IPS DF 6.9 (cell line): ENCODE data around the gene RPA1.
"Not testable (repeated sequence)": the region's sequence is repeated elsewhere in the genome, so short reads cannot be mapped to it uniquely, and the experiment has no call there.

Experiments used
- DNase-seq: peaks from one replicate; pipeline ENCODE4 v3.0.0-alpha.2; 2013; ENCODE audit warnings: low read depth, low spot score
- H3K27ac ChIP-seq: one replicate; pipeline ENCODE4 v1.5.1; 2013; ENCODE audit warnings: low read length, control low read depth
- H3K27me3 ChIP-seq: 2 replicates; pipeline ENCODE4 v1.6.1; 2013; ENCODE audit warnings: mild to moderate bottlenecking, low read length; ENCODE audit not compliant: control insufficient read depth, insufficient read depth
- H3K36me3 ChIP-seq: 2 replicates; pipeline ENCODE4 v1.6.1; 2013; ENCODE audit warnings: low read length; ENCODE audit not compliant: control insufficient read depth, insufficient read depth
- H3K4me1 ChIP-seq: 2 replicates; pipeline ENCODE4 v1.6.1; 2013; ENCODE audit warnings: low read length; ENCODE audit not compliant: control insufficient read depth, insufficient read depth
- H3K4me3 ChIP-seq: 2 replicates; pipeline ENCODE4 v1.5.1; 2013; ENCODE audit warnings: mild to moderate bottlenecking, low read length
- H3K9me3 ChIP-seq: 2 replicates; pipeline ENCODE4 v1.6.1; 2013; ENCODE audit warnings: low read length, inconsistent platforms; ENCODE audit not compliant: control insufficient read depth, insufficient read depth
- WGBS: extraction: QIAGEN DNeasy Blood & Tissue Kit; methylation state at CpG from one replicate; pipeline ENCODE4 v1.1.7; 2013; ENCODE audit warnings: mixed read lengths, missing lambda C conversion rate; ENCODE audit not compliant: insufficient read length, insufficient coverage; 5-methylcytosine and 5-hydroxymethylcytosine counted together

Gene RPA1

GRCh38 chr17:1793447-1793806, 36.4 kb upstream of the RPA1 start:
- H3K27ac ChIP-seq, result no peak overlapping the region
- H3K4me3 ChIP-seq, result no peak overlapping the region
- H3K36me3 ChIP-seq, result no peaks in the 10 kb centered on the region
- H3K27me3 ChIP-seq, result no peaks in the 10 kb centered on the region
- WGBS, result no CpG with 5 or more reads among the region's 1 CpG
- H3K4me1 ChIP-seq, result no peaks in the 10 kb centered on the region
- no peak for DNase-seq
- no peaks in the 10 kb centered on the region for H3K9me3 ChIP-seq

- no peak for DNase-seq
- Histone ChIP-seq H3K36me3 (peaks cover 11% of the 10 kb centered on the region; the same call in 1 of the 2 replicates), H3K4me1 (no peaks in the 10 kb centered on the region), H3K27ac (no peak overlapping the region), H3K27me3 (no peaks in the 10 kb centered on the region), H3K4me3 (no peak overlapping the region), H3K9me3 (no peaks in the 10 kb centered on the region)
- WGBS, result no CpG with 5 or more reads among the region's 1 CpG
Measured at GRCh38 chr17:1796800-1797199, 33.0 kb upstream of the RPA1 start.

GRCh38 chr17:1797323-1797722, 32.5 kb upstream of the RPA1 start:
- no peak overlapping the region for H3K27ac ChIP-seq
- peaks cover 11% of the 10 kb centered on the region; the same call in 1 of the 2 replicates for H3K36me3 ChIP-seq
- no peak for DNase-seq
- H3K9me3 ChIP-seq, result no peaks in the 10 kb centered on the region
- no CpG with 5 or more reads among the region's 3 CpGs for WGBS
- H3K27me3 ChIP-seq, result no peaks in the 10 kb centered on the region
- H3K4me1 ChIP-seq, result no peaks in the 10 kb centered on the region
- no peak overlapping the region for H3K4me3 ChIP-seq

- not testable (repeated sequence) for H3K27me3 ChIP-seq, H3K4me3 ChIP-seq, H3K9me3 ChIP-seq, H3K4me1 ChIP-seq, H3K27ac ChIP-seq, DNase-seq
- WGBS, result no CpG with 5 or more reads among the region's 8 CpGs
- peaks cover 11% of the 10 kb centered on the region; the same call in 1 of the 2 replicates for H3K36me3 ChIP-seq
Measured at GRCh38 chr17:1797846-1798245, 32.0 kb upstream of the RPA1 start.

GRCh38 chr17:1800240-1800639, 29.6 kb upstream of the RPA1 start:
- no CpG with 5 or more reads among the region's 7 CpGs for WGBS
- no peak overlapping the region for H3K4me3 ChIP-seq
- H3K36me3 ChIP-seq, result peaks cover 13% of the 10 kb centered on the region; the same call in 1 of the 2 replicates
- H3K27ac ChIP-seq, result no peak overlapping the region
- DNase-seq, result no peak
- no peaks in the 10 kb centered on the region for H3K4me1 ChIP-seq
- H3K27me3 ChIP-seq, result no peaks in the 10 kb centered on the region
- no peaks in the 10 kb centered on the region for H3K9me3 ChIP-seq

GRCh38 chr17:1800712-1801111, 29.1 kb upstream of the RPA1 start:
- no CpG with 5 or more reads among the region's 4 CpGs for WGBS
- no peak overlapping the region for H3K4me3 ChIP-seq
- peaks cover 13% of the 10 kb centered on the region; the same call in 1 of the 2 replicates for H3K36me3 ChIP-seq
- no peaks in the 10 kb centered on the region for H3K27me3 ChIP-seq
- no peak for DNase-seq
- no peaks in the 10 kb centered on the region for H3K4me1 ChIP-seq
- H3K27ac ChIP-seq, result no peak overlapping the region
- H3K9me3 ChIP-seq, result no peaks in the 10 kb centered on the region

- Histone ChIP-seq H3K27me3 (no peaks in the 10 kb centered on the region), H3K27ac (no peak overlapping the region), H3K9me3 (no peaks in the 10 kb centered on the region), H3K4me3 (no peak overlapping the region), H3K36me3 (peaks cover 13% of the 10 kb centered on the region; the same call in 1 of the 2 replicates), H3K4me1 (no peaks in the 10 kb centered on the region)
- no peak for DNase-seq
- no CpG with 5 or more reads among the region's 1 CpG for WGBS
Measured at GRCh38 chr17:1802429-1802828, 27.4 kb upstream of the RPA1 start.

GRCh38 chr17:1803280-1803679, 26.5 kb upstream of the RPA1 start:
- H3K27ac ChIP-seq, result no peak overlapping the region
- no CpG with 5 or more reads among the region's 6 CpGs for WGBS
- H3K4me1 ChIP-seq, result no peaks in the 10 kb centered on the region
- peaks cover 13% of the 10 kb centered on the region; the same call in 1 of the 2 replicates for H3K36me3 ChIP-seq
- no peak overlapping the region for H3K4me3 ChIP-seq
- H3K27me3 ChIP-seq, result no peaks in the 10 kb centered on the region
- H3K9me3 ChIP-seq, result no peaks in the 10 kb centered on the region
- no peak for DNase-seq

GRCh38 chr17:1807890-1808289, 21.9 kb upstream of the RPA1 start:
- DNase-seq, result no peak
- H3K27me3 ChIP-seq, result no peaks in the 10 kb centered on the region
- no peaks in the 10 kb centered on the region for H3K4me1 ChIP-seq
- no peak overlapping the region for H3K27ac ChIP-seq
- peaks cover 6% of the 10 kb centered on the region for H3K36me3 ChIP-seq
- no peak overlapping the region for H3K4me3 ChIP-seq
- H3K9me3 ChIP-seq, result no peaks in the 10 kb centered on the region
- 100% methylated on average over 2 of the region's 6 CpGs for WGBS

GRCh38 chr17:1808644-1809043, 21.2 kb upstream of the RPA1 start:
- H3K27ac ChIP-seq, result no peak overlapping the region
- no peak for DNase-seq
- H3K9me3 ChIP-seq, result no peaks in the 10 kb centered on the region
- no CpG with 5 or more reads among the region's 2 CpGs for WGBS
- no peak overlapping the region for H3K4me3 ChIP-seq
- no peaks in the 10 kb centered on the region for H3K4me1 ChIP-seq
- no peaks in the 10 kb centered on the region for H3K27me3 ChIP-seq
- peaks cover 6% of the 10 kb centered on the region for H3K36me3 ChIP-seq

GRCh38 chr17:1809815-1810214, 20.0 kb upstream of the RPA1 start:
- H3K36me3 ChIP-seq, H3K4me3 ChIP-seq, H3K4me1 ChIP-seq, DNase-seq, H3K27ac ChIP-seq, H3K9me3 ChIP-seq, H3K27me3 ChIP-seq: not testable (repeated sequence)
- WGBS, result no CpG with 5 or more reads among the region's 8 CpGs
